ENCODE results near the gene SOX6.

DNA sequence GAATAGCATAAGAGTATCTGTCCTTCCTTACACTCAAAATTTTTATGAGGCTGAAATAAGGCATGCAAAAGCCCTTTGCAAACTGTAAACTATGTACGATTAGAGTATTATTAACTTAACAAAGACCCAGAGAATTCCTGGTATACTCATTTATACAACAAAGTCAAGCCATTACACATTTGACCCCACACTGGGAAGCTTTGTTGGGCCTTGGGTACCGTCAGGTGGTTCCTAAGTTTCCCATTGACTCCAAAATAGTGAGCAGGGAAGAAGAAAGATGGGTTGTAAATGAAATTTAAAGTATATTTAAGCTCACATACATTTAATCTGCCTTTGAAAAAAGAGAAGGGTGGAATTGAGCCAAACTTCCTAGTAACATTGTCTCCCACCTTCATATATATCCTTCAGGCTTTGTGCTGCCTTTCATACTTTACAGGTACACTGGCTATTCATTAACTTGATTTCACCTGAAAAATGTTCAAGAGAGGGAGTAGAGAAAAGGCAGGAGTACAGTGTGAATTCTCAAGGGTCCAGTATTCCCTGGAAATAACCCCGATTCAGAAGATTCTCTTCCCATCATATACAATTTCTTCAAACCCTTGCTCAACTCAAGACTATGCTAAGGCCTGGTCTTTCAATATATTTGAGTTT is 68.6 kb downstream of the SOX6 start:
- TF ChIP-seq, protein P1, sequence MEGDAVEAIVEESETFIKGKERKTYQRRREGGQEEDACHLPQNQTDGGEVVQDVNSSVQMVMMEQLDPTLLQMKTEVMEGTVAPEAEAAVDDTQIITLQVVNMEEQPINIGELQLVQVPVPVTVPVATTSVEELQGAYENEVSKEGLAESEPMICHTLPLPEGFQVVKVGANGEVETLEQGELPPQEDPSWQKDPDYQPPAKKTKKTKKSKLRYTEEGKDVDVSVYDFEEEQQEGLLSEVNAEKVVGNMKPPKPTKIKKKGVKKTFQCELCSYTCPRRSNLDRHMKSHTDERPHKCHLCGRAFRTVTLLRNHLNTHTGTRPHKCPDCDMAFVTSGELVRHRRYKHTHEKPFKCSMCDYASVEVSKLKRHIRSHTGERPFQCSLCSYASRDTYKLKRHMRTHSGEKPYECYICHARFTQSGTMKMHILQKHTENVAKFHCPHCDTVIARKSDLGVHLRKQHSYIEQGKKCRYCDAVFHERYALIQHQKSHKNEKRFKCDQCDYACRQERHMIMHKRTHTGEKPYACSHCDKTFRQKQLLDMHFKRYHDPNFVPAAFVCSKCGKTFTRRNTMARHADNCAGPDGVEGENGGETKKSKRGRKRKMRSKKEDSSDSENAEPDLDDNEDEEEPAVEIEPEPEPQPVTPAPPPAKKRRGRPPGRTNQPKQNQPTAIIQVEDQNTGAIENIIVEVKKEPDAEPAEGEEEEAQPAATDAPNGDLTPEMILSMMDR (conservative IDR thresholded peaks at IDR 0.05; ENCODE audit: low read length), result no peak
- TF ChIP-seq EZH2phosphoT487 (IDR thresholded peaks at IDR 0.05; ENCODE audit: borderline replicate concordance), result no peak

All from Loucy (cell line).